NCI-H446 (cell line): ENCODE measurements around the gene PTTG1.

ENCODE experiments used
- DNase-seq, 2 experiments: peaks; one replicate each; lab custom pipeline; 2025; lab: John Stamatoyannopoulos, UW

The PTTG1 gene

GRCh38 chr5:160453751-160454150 is 32.1 kb downstream of the PTTG1 start:
- no peak for DNase-seq

GRCh38 chr5:160455600-160455999 is 33.9 kb downstream of the PTTG1 start:
- no peak for DNase-seq

GRCh38 chr5:160456480-160457177 is 35.0 kb downstream of the PTTG1 start:
- no peak for DNase-seq

- no peak for DNase-seq
These were observed 35.6 kb downstream of the PTTG1 start for GRCh38 chr5:160457252-160457651.

- DNase-seq: no peak
These were observed 37.4 kb downstream of the PTTG1 start for GRCh38 chr5:160458806-160459800.

- DNase-seq: no peak
These were observed 38.9 kb downstream of the PTTG1 start for GRCh38 chr5:160460377-160461049.

GRCh38 chr5:160461378-160461777 is 39.7 kb downstream of the PTTG1 start:
- DNase-seq: no peak

- no peak for DNase-seq
These were observed 40.5 kb downstream of the PTTG1 start for GRCh38 chr5:160462167-160462566.

GRCh38 chr5:160463227-160463626 is 41.6 kb downstream of the PTTG1 start:
- no peak for DNase-seq

- no peak for DNase-seq
These were observed 42.2 kb downstream of the PTTG1 start for GRCh38 chr5:160463740-160464465.

- DNase-seq: no peak
These were observed 42.8 kb downstream of the PTTG1 start for GRCh38 chr5:160464466-160464797.

GRCh38 chr5:160466116-160466515 is 44.5 kb downstream of the PTTG1 start:
- DNase-seq: no peak

GRCh38 chr5:160466889-160467554 is 45.4 kb downstream of the PTTG1 start:
- DNase-seq: no peak

GRCh38 chr5:160467555-160468362 is 46.1 kb downstream of the PTTG1 start:
- no peak for DNase-seq

- DNase-seq: no peak
These were observed 46.8 kb downstream of the PTTG1 start for GRCh38 chr5:160468363-160468975.

GRCh38 chr5:160469156-160470144 is 47.8 kb downstream of the PTTG1 start:
- no peak for DNase-seq

GRCh38 chr5:160470437-160471361 is 49.0 kb downstream of the PTTG1 start:
- no peak for DNase-seq

- DNase-seq: no peak
These were observed 50.1 kb downstream of the PTTG1 start for GRCh38 chr5:160471761-160472160.
